Skeletal muscle tissue (tissue), 4 donors: Measurements from ENCODE around the gene BTNL8. TPM values are rescaled to one million over a fixed set of nuclear protein-coding genes. Genes with fewer than 3 reads are reported as not detected.
A peak's percentile ranks its signal among the peaks of the same experiment; 100 is the strongest.

Source experiments
- H3K27ac ChIP-seq: one replicate; pipeline ENCODE4 v1.7.0; 2013; ENCODE audit warnings: mild to moderate bottlenecking, low read depth, low read length, inconsistent platforms
- H3K27me3 ChIP-seq, 3 donors: one replicate each; pipeline ENCODE4 v1.7.0; 2013; ENCODE audit warnings: low read length in 3 of 3; ENCODE audit not compliant: control insufficient read depth in 3 of 3, insufficient read depth in 3 of 3
- H3K36me3 ChIP-seq, 3 donors: one replicate each; pipeline ENCODE4 v1.7.0; 2013; ENCODE audit warnings: low read length in 3 of 3; ENCODE audit not compliant: control insufficient read depth in 3 of 3, insufficient read depth in 3 of 3
- H3K4me1 ChIP-seq, 3 donors: one replicate each; pipeline ENCODE4 v1.7.0; 2013; ENCODE audit warnings: low read length in 3 of 3, mild to moderate bottlenecking in 3 of 3; ENCODE audit not compliant: control insufficient read depth in 3 of 3, insufficient read depth in 3 of 3
- H3K4me3 ChIP-seq, 3 donors: one replicate each; pipeline ENCODE4 v1.7.0; 2013; ENCODE audit warnings: low read length in 3 of 3
- H3K9ac ChIP-seq, 3 donors: one replicate each; pipeline ENCODE4 v1.7.0; 2013; ENCODE audit warnings: low read length in 3 of 3, mild to moderate bottlenecking in 3 of 3, moderate library complexity in 2 of 3, low read depth in 1 of 3
- H3K9me3 ChIP-seq, 3 donors: one replicate each; pipeline ENCODE4 v1.7.0; 2013; ENCODE audit warnings: low read length in 3 of 3; ENCODE audit not compliant: control insufficient read depth in 3 of 3
- total RNA-seq: library from RNA; depleted of rRNA; stranded (reverse); fragments of >200 nt; gene quantifications from one replicate; pipeline ENCODE4 v1.2.3, GENCODE V29; 2014
- donor health status: Osteomylitis.

Gene BTNL8
- total RNA-seq, 1 donor from 2014 or later = not detected

GRCh38 chr5:180860887-180861822, 37.8 kb upstream of the BTNL8 start, which contains the start of gene ZFP62:
ZFP62 (minus strand) TSS chr5:180861276; CDS start chr5:180861219, 57 bp downstream.
- H3K9ac ChIP-seq = peak within 1 kb of the TSS; percentile 96 to 97 (median 97)
- no peaks in the 10 kb centered on the region for H3K9me3 ChIP-seq
- H3K27ac ChIP-seq = peak within 1 kb of the TSS; percentile 80
- peaks cover 6 to 11% (median 8%) of the 10 kb centered on the region in 3 donors for H3K4me1 ChIP-seq
- peaks cover 0 to 8% (median 6%) of the 10 kb centered on the region in 3 donors for H3K36me3 ChIP-seq
- H3K4me3 ChIP-seq = peak within 1 kb of the TSS; percentile 94 to 98 (median 95)
- no peaks in the 10 kb centered on the region for H3K27me3 ChIP-seq

GRCh38 chr5:180862645-180863044, 36.3 kb upstream of the BTNL8 start:
- no peaks in the 10 kb centered on the region for H3K27me3 ChIP-seq
- H3K9me3 ChIP-seq = no peaks in the 10 kb centered on the region
- H3K9ac ChIP-seq = no peak overlapping the region
- no peak overlapping the region for H3K27ac ChIP-seq
- H3K4me3 ChIP-seq = no peak overlapping the region
- H3K36me3 ChIP-seq = peaks cover 0 to 6% (median 5%) of the 10 kb centered on the region in 3 donors
- peaks cover 6 to 11% (median 8%) of the 10 kb centered on the region in 3 donors for H3K4me1 ChIP-seq

DNA sequence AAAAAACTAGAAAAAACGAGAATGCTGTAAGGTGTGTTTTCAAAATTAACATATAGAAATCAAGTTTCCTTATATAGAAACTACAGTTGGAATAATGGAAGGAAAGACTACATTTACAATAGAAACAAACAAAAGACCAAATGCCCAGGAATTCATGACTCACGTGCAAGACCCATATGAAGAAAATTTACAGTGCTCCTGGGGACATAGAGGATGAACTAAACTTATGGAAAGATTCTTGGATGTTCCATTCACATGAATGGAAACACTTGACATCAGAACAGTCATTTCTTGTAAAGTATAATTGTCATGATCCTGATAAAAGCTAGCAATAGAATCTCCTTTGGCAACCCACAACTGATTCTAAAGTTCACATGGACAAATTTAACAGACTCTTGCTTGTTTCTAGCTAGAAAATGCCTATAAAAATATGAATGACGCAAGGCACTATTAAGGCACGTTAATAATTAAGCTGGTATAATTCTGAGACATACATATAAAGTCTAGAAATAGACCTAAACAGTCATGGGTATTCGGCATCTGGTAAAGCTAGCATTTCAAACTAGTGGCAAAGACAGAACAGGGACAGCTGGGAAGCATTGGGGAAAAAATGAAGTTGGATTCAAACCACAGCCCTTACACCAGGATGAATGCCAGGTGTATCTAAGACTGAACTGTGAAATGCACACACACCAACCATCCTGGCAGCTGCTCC, 32.8 kb upstream of the BTNL8 start:
- H3K27ac ChIP-seq = no peak overlapping the region
- no peaks in the 10 kb centered on the region for H3K36me3 ChIP-seq
- H3K9ac ChIP-seq = no peak overlapping the region
- H3K4me1 ChIP-seq = no peaks in the 10 kb centered on the region
- H3K27me3 ChIP-seq = no peaks in the 10 kb centered on the region
- no peaks in the 10 kb centered on the region for H3K9me3 ChIP-seq
- H3K4me3 ChIP-seq = no peak overlapping the region

- Histone ChIP-seq H3K4me1 (no peaks in the 10 kb centered on the region), H3K27me3 (no peaks in the 10 kb centered on the region), H3K36me3 (no peaks in the 10 kb centered on the region), H3K9ac (no peak overlapping the region), H3K4me3 (no peak overlapping the region), H3K9me3 (no peaks in the 10 kb centered on the region), H3K27ac (no peak overlapping the region)
These were observed 32.0 kb upstream of the BTNL8 start for GRCh38 chr5:180866985-180867384.

GRCh38 chr5:180868960-180869359, 30.0 kb upstream of the BTNL8 start:
- Histone ChIP-seq H3K36me3 (no peaks in the 10 kb centered on the region), H3K27ac (no peak overlapping the region), H3K9me3 (no peaks in the 10 kb centered on the region), H3K9ac (no peak overlapping the region), H3K27me3 (no peaks in the 10 kb centered on the region), H3K4me1 (no peaks in the 10 kb centered on the region), H3K4me3 (no peak overlapping the region)

GRCh38 chr5:180869587-180869986, 29.4 kb upstream of the BTNL8 start:
- H3K9ac ChIP-seq = no peak overlapping the region
- no peaks in the 10 kb centered on the region for H3K36me3 ChIP-seq
- H3K27me3 ChIP-seq = no peaks in the 10 kb centered on the region
- no peaks in the 10 kb centered on the region for H3K4me1 ChIP-seq
- H3K9me3 ChIP-seq = no peaks in the 10 kb centered on the region
- H3K27ac ChIP-seq = no peak overlapping the region
- no peak overlapping the region for H3K4me3 ChIP-seq

GRCh38 chr5:180870276-180871068, 28.5 kb upstream of the BTNL8 start:
- H3K4me1 ChIP-seq = no peaks in the 10 kb centered on the region
- no peaks in the 10 kb centered on the region for H3K36me3 ChIP-seq
- no peaks in the 10 kb centered on the region for H3K27me3 ChIP-seq
- H3K9me3 ChIP-seq = no peaks in the 10 kb centered on the region
- H3K9ac ChIP-seq = no peak overlapping the region
- no peak overlapping the region for H3K4me3 ChIP-seq
- H3K27ac ChIP-seq = no peak overlapping the region

DNA sequence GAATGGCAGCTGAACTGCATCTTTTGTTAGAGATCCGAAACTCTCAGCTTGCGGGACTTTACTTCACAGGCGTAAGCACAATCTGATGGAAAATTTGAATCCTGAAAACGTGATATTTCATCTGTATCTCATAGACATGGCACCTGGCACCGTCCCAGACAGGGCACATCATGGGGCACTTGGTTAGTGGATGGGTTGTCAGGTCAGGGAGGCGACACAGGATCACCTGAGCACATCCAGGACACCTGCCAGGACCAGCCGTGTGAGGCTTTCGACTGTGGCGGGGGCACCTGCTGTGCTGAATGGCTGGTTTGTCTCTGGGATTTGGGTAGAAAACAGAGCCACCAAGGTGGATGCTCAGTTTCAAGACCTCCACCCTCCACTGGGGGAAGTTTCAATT, 26.5 kb upstream of the BTNL8 start:
- H3K4me1 ChIP-seq = no peaks in the 10 kb centered on the region
- H3K4me3 ChIP-seq = no peak overlapping the region
- no peaks in the 10 kb centered on the region for H3K27me3 ChIP-seq
- H3K9me3 ChIP-seq = no peaks in the 10 kb centered on the region
- H3K9ac ChIP-seq = no peak overlapping the region
- H3K27ac ChIP-seq = no peak overlapping the region
- H3K36me3 ChIP-seq = no peaks in the 10 kb centered on the region

- no peaks in the 10 kb centered on the region for H3K4me1 ChIP-seq
- no peaks in the 10 kb centered on the region for H3K9me3 ChIP-seq
- H3K36me3 ChIP-seq = no peaks in the 10 kb centered on the region
- no peaks in the 10 kb centered on the region for H3K27me3 ChIP-seq
- H3K9ac ChIP-seq = no peak overlapping the region
- H3K27ac ChIP-seq = no peak overlapping the region
- no peak overlapping the region for H3K4me3 ChIP-seq
These were observed 25.1 kb upstream of the BTNL8 start for GRCh38 chr5:180873615-180874520.
